Thyroid gland (tissue), 4 donors: ENCODE measurements around the gene SLC5A6. TPM values are rescaled to one million over a fixed set of nuclear protein-coding genes. Genes with fewer than 3 reads are reported as not detected.

Source experiments
- DNase-seq, 2 donors: peaks; one replicate each; pipeline ENCODE4 v3.0.0-alpha.2; 2019
- H3K27ac ChIP-seq, 3 donors: fragments of 200-600 bp; sonication (generic); 1 replicate in 2 of 3; 2 replicates in 1 of 3; pipeline ENCODE4 v1.5.1; 2016 to 2019; ENCODE audit warnings: mild to moderate bottlenecking in 1 of 3, moderate library complexity in 1 of 3
- H3K27me3 ChIP-seq: fragments of 200-600 bp; sonication (generic); one replicate; pipeline ENCODE4 v1.5.1; 2019
- H3K36me3 ChIP-seq, 2 donors: fragments of 200-600 bp; sonication (generic); one replicate each; pipeline ENCODE4 v1.5.1; 2016 to 2019
- H3K4me1 ChIP-seq, 2 donors: fragments of 200-600 bp; sonication (generic); one replicate each; pipeline ENCODE4 v1.5.1; 2017 to 2019
- H3K4me3 ChIP-seq, 3 donors: fragments of 200-600 bp; sonication (generic); replicated peaks in 1 of 3; 1 replicate in 2 of 3; 2 replicates in 1 of 3; pipeline ENCODE4 v1.5.1; 2016; ENCODE audit warnings: mild to moderate bottlenecking in 1 of 3
- H3K9me3 ChIP-seq: fragments of 200-600 bp; sonication (generic); one replicate; pipeline ENCODE4 v1.5.1; 2017
- CTCF ChIP-seq, 6 experiments: fragments of 200-600 bp in 3 of 6; fragments of 450-650 bp in 3 of 6; sonication (generic) in 3 of 6; IDR thresholded peaks; one replicate each; pipeline ENCODE4 v1.5.1; 2016 to 2019; ENCODE audit warnings: antibody characterized with exemption in 6 of 6, mild to moderate bottlenecking in 2 of 6, inconsistent platforms in 1 of 6, moderate library complexity in 1 of 6
- POLR2A ChIP-seq, 2 donors: fragments of 450-650 bp; IDR thresholded peaks; one replicate each; pipeline ENCODE4 v1.6.1; 2017; ENCODE audit warnings: antibody characterized with exemption in 2 of 2, mild to moderate bottlenecking in 2 of 2, moderate library complexity in 1 of 2
- WGBS, 2 donors: methylation state at CpG; one replicate each; pipeline ENCODE4 v1.1.5; 2017; 5-methylcytosine and 5-hydroxymethylcytosine counted together
- intact Hi-C: fragments of 100-400 bp; cut with DNase I; formaldehyde crosslinking; loops from one replicate; pipeline ENCODE4 v1.15.1; 2023
- total RNA-seq, 4 donors: library from RNA; depleted of rRNA; stranded (reverse); fragments of >200 nt; gene quantifications; one replicate each; pipeline ENCODE4 v1.2.3, GENCODE V29; 2016

The SLC5A6 gene
- total RNA-seq, 4 donors from 2014 or later = 10.9 to 34.0 (median 22.0) TPM

GRCh38 chr2:27245116-27245515, 33.0 kb upstream of the SLC5A6 start:
- DNase-seq = no peak
- Histone ChIP-seq H3K9me3 (no peaks in the 10 kb centered on the region), H3K27ac (no peak overlapping the region), H3K36me3 (peaks cover 14 to 36% of the 10 kb centered on the region in 2 donors), H3K4me3 (no peak overlapping the region), H3K4me1 (peaks cover 0 to 3% of the 10 kb centered on the region in 2 donors), H3K27me3 (no peaks in the 10 kb centered on the region)
- WGBS, 2 donors = 82 to 83% methylated on average over 10 of the region's 10 CpGs
- intact Hi-C loops = loop anchor here (5.0 kb wide), 1 partner anchor 37 kb away; the partner anchor contains the start of gene TRIM54
- no peak for TF ChIP-seq CTCF (IDR thresholded peaks at IDR 0.05)
- TF ChIP-seq POLR2A (IDR thresholded peaks at IDR 0.05) = no peak

- WGBS, 2 donors = 88 to 92% methylated on average over 19 of the region's 19 CpGs
- Histone ChIP-seq H3K27me3 (no peaks in the 10 kb centered on the region), H3K4me1 (no peaks in the 10 kb centered on the region), H3K4me3 (no peak overlapping the region), H3K36me3 (peaks cover 20 to 51% of the 10 kb centered on the region in 2 donors), H3K27ac (no peak overlapping the region), H3K9me3 (no peaks in the 10 kb centered on the region)
- no peak for DNase-seq
- intact Hi-C loops = no loop called here
- TF ChIP-seq POLR2A (IDR thresholded peaks at IDR 0.05) (no peak), CTCF (IDR thresholded peaks at IDR 0.05) (no peak)
Observed at GRCh38 chr2:27243391-27244130, 31.5 kb upstream of the SLC5A6 start.

- Histone ChIP-seq H3K27me3 (no peaks in the 10 kb centered on the region), H3K36me3 (peaks cover 30 to 61% of the 10 kb centered on the region in 2 donors), H3K4me1 (no peaks in the 10 kb centered on the region), H3K27ac (no peak overlapping the region), H3K9me3 (no peaks in the 10 kb centered on the region), H3K4me3 (no peak overlapping the region)
- TF ChIP-seq POLR2A (IDR thresholded peaks at IDR 0.05) (no peak), CTCF (IDR thresholded peaks at IDR 0.05) (no peak)
- 92 to 95% methylated on average over 10 to 15 of the region's 16 CpGs for WGBS, 2 donors
- intact Hi-C loops = no loop called here
- DNase-seq = no peak
Observed at GRCh38 chr2:27242614-27242951, 30.5 kb upstream of the SLC5A6 start.

- Histone ChIP-seq H3K4me1 (no peaks in the 10 kb centered on the region), H3K27me3 (no peaks in the 10 kb centered on the region), H3K36me3 (peaks cover 36 to 66% of the 10 kb centered on the region in 2 donors), H3K9me3 (no peaks in the 10 kb centered on the region), H3K27ac (no peak overlapping the region), H3K4me3 (no peak overlapping the region)
- WGBS, 2 donors = 86 to 91% methylated on average over 12 to 23 of the region's 24 CpGs
- TF ChIP-seq CTCF (IDR thresholded peaks at IDR 0.05) = no peak
- no peak for TF ChIP-seq POLR2A (IDR thresholded peaks at IDR 0.05)
- intact Hi-C loops = no loop called here
- no peak for DNase-seq
Observed at GRCh38 chr2:27241761-27242613, 29.9 kb upstream of the SLC5A6 start.

GRCh38 chr2:27240406-27240805, 28.3 kb upstream of the SLC5A6 start:
- 94 to 96% methylated on average over 8 to 9 of the region's 9 CpGs for WGBS, 2 donors
- Histone ChIP-seq H3K27me3 (no peaks in the 10 kb centered on the region), H3K36me3 (peaks cover 50 to 74% of the 10 kb centered on the region in 2 donors)

More at GRCh38 chr2:27240406-27240805, 28.3 kb upstream of the SLC5A6 start:
- Histone ChIP-seq H3K27ac (no peak overlapping the region), H3K4me1 (no peaks in the 10 kb centered on the region), H3K9me3 (no peaks in the 10 kb centered on the region), H3K4me3 (no peak overlapping the region)
- no peak for DNase-seq
- intact Hi-C loops = no loop called here
- no peak for TF ChIP-seq POLR2A (IDR thresholded peaks at IDR 0.05)
- no peak for TF ChIP-seq CTCF (IDR thresholded peaks at IDR 0.05)
